OCI-LY7 (cell line): ENCODE results near the gene ABR.

Experiments used
- CTCF ChIP-seq: fragments of 200-600 bp; sonication (generic); conservative IDR thresholded peaks from 2 replicates; pipeline ENCODE4 v1.5.1; 2014; ENCODE audit warnings: mild to moderate bottlenecking, antibody characterized with exemption, low read length, moderate library complexity, mixed read lengths
- EZH2phosphoT487 ChIP-seq: fragments of 200-600 bp; sonication (generic); IDR thresholded peaks from 2 replicates; pipeline ENCODE4 v1.6.1; 2018; ENCODE audit warnings: low read depth, borderline replicate concordance, mild to moderate bottlenecking, mixed run types, antibody characterized with exemption, low read length, moderate library complexity, mixed read lengths

GRCh38 chr17:1019451-1019850, 160.3 kb downstream of the ABR start:
- TF ChIP-seq CTCF (no peak), EZH2phosphoT487 (no peak)
